GM12892 (cell line): ENCODE data around the gene CACNA1C.

Experiments
- POLR2A ChIP-seq: IDR thresholded peaks from 2 replicates; pipeline ENCODE4 v1.6.1; 2011; ENCODE audit warnings: low read depth, low read length, control low read depth
- POLR2AphosphoS5 ChIP-seq: IDR thresholded peaks from 2 replicates; pipeline ENCODE4 v1.6.1; 2011; ENCODE audit warnings: low read depth, low read length, control low read depth
- TAF1 ChIP-seq: IDR thresholded peaks from 2 replicates; pipeline ENCODE4 v1.6.1; 2011; ENCODE audit warnings: low read depth, mild to moderate bottlenecking, control low read depth, low read length, borderline replicate concordance

- TF ChIP-seq POLR2A (no peak), TAF1 (no peak), POLR2AphosphoS5 (no peak)
Observed at GRCh38 chr12:2295941-2296461, 243.2 kb downstream of the CACNA1C start.
